ENCODE data around the gene RTKN2.

GRCh38 chr10:62199584-62199983 lies 69.1 kb downstream of the RTKN2 start:
- TF ChIP-seq, protein P1, sequence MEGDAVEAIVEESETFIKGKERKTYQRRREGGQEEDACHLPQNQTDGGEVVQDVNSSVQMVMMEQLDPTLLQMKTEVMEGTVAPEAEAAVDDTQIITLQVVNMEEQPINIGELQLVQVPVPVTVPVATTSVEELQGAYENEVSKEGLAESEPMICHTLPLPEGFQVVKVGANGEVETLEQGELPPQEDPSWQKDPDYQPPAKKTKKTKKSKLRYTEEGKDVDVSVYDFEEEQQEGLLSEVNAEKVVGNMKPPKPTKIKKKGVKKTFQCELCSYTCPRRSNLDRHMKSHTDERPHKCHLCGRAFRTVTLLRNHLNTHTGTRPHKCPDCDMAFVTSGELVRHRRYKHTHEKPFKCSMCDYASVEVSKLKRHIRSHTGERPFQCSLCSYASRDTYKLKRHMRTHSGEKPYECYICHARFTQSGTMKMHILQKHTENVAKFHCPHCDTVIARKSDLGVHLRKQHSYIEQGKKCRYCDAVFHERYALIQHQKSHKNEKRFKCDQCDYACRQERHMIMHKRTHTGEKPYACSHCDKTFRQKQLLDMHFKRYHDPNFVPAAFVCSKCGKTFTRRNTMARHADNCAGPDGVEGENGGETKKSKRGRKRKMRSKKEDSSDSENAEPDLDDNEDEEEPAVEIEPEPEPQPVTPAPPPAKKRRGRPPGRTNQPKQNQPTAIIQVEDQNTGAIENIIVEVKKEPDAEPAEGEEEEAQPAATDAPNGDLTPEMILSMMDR (IDR thresholded peaks at IDR 0.05), result no peak
- TF ChIP-seq POLR2A (IDR thresholded peaks at IDR 0.05) (no peak), POLR2AphosphoS5 (IDR thresholded peaks at IDR 0.05) (no peak)
